Endothelial cell of umbilical vein (primary cell): ENCODE data around the gene MED22. TPM values are rescaled to one million over a fixed set of nuclear protein-coding genes. Genes with fewer than 3 reads are reported as not detected.

Experiments
- BruUV-seq: library from RNA; stranded (reverse); fragments of 400-500 nt; replicated peaks from 2 replicates; lab custom pipeline; 2021; lab: Mats Ljungman, UMichigan
- CTCF ChIA-PET: fragments of 300-600, 350-600 bp; sonication (Branson Sonifier 250); formaldehyde crosslinking; loops from one replicate; lab custom pipeline; 2021; ENCODE audit warnings: antibody characterized with exemption, inconsistent platforms; lab: Charles Lee
- POLR2A ChIA-PET: fragments of 300-600, 350-600 bp; sonication (Branson Sonifier 250); formaldehyde crosslinking; loops from one replicate; lab custom pipeline; 2021; ENCODE audit warnings: antibody characterized with exemption, inconsistent platforms; lab: Charles Lee
- DNase-seq: peaks from one replicate; pipeline ENCODE4 v3.0.0-alpha.2; 2011; ENCODE audit warnings: low read depth, low spot score
- FAIRE-seq: peaks from 2 replicates; lab custom pipeline; 2011; peaks lifted over from hg19 to GRCh38; lab: Jason Lieb, UNC
- H2AFZ ChIP-seq: 2 replicates; pipeline ENCODE4 v1.6.0; 2012; ENCODE audit warnings: low read depth, low read length, control low read depth, inconsistent platforms
- H3K27ac ChIP-seq: 2 replicates; pipeline ENCODE4 v1.5.1; 2011; ENCODE audit warnings: low read depth, mild to moderate bottlenecking, control low read depth, low read length, moderate library complexity; ENCODE audit not compliant: insufficient read depth
- H3K27me3 ChIP-seq, 2 experiments: 2 replicates each; pipeline versions ENCODE4 v1.6.0 to v1.6.1; 2011; ENCODE audit warnings: low read length in 2 of 2, mixed read lengths in 1 of 2; ENCODE audit not compliant: control insufficient read depth in 2 of 2, insufficient read depth in 2 of 2
- H3K36me3 ChIP-seq, 2 experiments: 2 replicates in 1 of 2; 3 replicates in 1 of 2; pipeline ENCODE4 v1.5.1; 2011; ENCODE audit warnings: low read length in 2 of 2, mild to moderate bottlenecking in 1 of 2, moderate library complexity in 1 of 2; ENCODE audit not compliant: control insufficient read depth in 2 of 2, insufficient read depth in 2 of 2; ENCODE audit errors: extremely low read depth in 1 of 2
- H3K4me1 ChIP-seq: 3 replicates; pipeline ENCODE4 v1.5.1; 2011; ENCODE audit warnings: mild to moderate bottlenecking, low read length; ENCODE audit not compliant: control insufficient read depth, insufficient read depth; ENCODE audit errors: extremely low read depth
- H3K4me2 ChIP-seq: 2 replicates; pipeline ENCODE4 v1.6.1; 2011; ENCODE audit warnings: low read length, control low read depth, mixed read lengths; ENCODE audit not compliant: insufficient read depth
- H3K4me3 ChIP-seq, 3 experiments: fragments of 200-600 bp in 1 of 3; sonication (generic), shearing (Covaris generic) in 1 of 3; replicated peaks in 1 of 3; 2 replicates each; pipeline ENCODE4 v1.5.1; 2011 to 2016; ENCODE audit warnings: control low read depth in 3 of 3, low read length in 3 of 3, mild to moderate bottlenecking in 2 of 3, inconsistent platforms in 1 of 3, low read depth in 1 of 3, moderate library complexity in 1 of 3; ENCODE audit not compliant: insufficient read depth in 1 of 3
- H3K79me2 ChIP-seq: 2 replicates; pipeline ENCODE4 v1.6.0; 2012; ENCODE audit warnings: low read length, inconsistent platforms; ENCODE audit not compliant: control insufficient read depth, insufficient read depth
- H3K9ac ChIP-seq: replicated peaks from 2 replicates; pipeline ENCODE3; 2011; ENCODE audit warnings: low read length, control low read depth; ENCODE audit not compliant: insufficient read depth; ENCODE audit errors: extremely low read depth
- H3K9me1 ChIP-seq: replicated peaks from 3 replicates; pipeline ENCODE4 v1.6.0; 2011; ENCODE audit warnings: mild to moderate bottlenecking, low read length; ENCODE audit not compliant: control insufficient read depth, insufficient read depth; ENCODE audit errors: extremely low read depth
- H3K9me3 ChIP-seq: replicated peaks from 2 replicates; pipeline ENCODE4 v1.5.1; 2012; ENCODE audit warnings: low read length, inconsistent platforms; ENCODE audit not compliant: control insufficient read depth, insufficient read depth
- H4K20me1 ChIP-seq: replicated peaks from 2 replicates; pipeline ENCODE3; 2011; ENCODE audit warnings: mild to moderate bottlenecking, low read length; ENCODE audit not compliant: control insufficient read depth, insufficient read depth; ENCODE audit errors: extremely low read depth
- EZH2 ChIP-seq: IDR thresholded peaks from 2 replicates; pipeline ENCODE4 v1.6.1; 2012; ENCODE audit warnings: borderline replicate concordance, low read depth, mild to moderate bottlenecking, moderate library complexity, low read length, inconsistent platforms; ENCODE audit not compliant: severe bottlenecking
- FOS ChIP-seq: IDR thresholded peaks from 2 replicates; pipeline ENCODE4 v1.6.1; 2011; ENCODE audit warnings: mild to moderate bottlenecking, low read length, moderate library complexity, borderline replicate concordance; ENCODE audit not compliant: insufficient read depth
- GATA2 ChIP-seq: IDR thresholded peaks from 2 replicates; pipeline ENCODE4 v1.7.0; 2011; ENCODE audit warnings: low read depth, mild to moderate bottlenecking, moderate library complexity, mixed read lengths, low read length; ENCODE audit not compliant: insufficient read length, insufficient read depth
- JUN ChIP-seq: IDR thresholded peaks from 2 replicates; pipeline ENCODE4 v1.6.1; 2011; ENCODE audit warnings: borderline replicate concordance, low read depth; ENCODE audit not compliant: insufficient read length, insufficient read depth
- MYC ChIP-seq: IDR thresholded peaks from one replicate; pipeline ENCODE4 v1.6.1; 2011; ENCODE audit warnings: mild to moderate bottlenecking, low read depth, low read length
- POLR2A ChIP-seq: IDR thresholded peaks from 2 replicates; pipeline ENCODE4 v1.6.1; 2012; ENCODE audit warnings: low read depth, mild to moderate bottlenecking, control low read depth, low read length
- POLR2AphosphoS5 ChIP-seq: IDR thresholded peaks from 2 replicates; pipeline ENCODE4 v1.6.1; 2012; ENCODE audit warnings: low read depth, mild to moderate bottlenecking, control low read depth, low read length, moderate library complexity; ENCODE audit not compliant: insufficient read depth
- dilution Hi-C: fragments of 300-500 bp; cut with MboI; formaldehyde crosslinking; loops from one replicate; pipeline ENCODE4 v1.15.0; 2019; ENCODE audit warnings: low sequenced_read_pairs; ENCODE audit not compliant: extremely low pct_ligation_motif_present
- intact Hi-C: fragments of 100-400 bp; cut with micrococcal nuclease; formaldehyde crosslinking; loops from one replicate; pipeline ENCODE4 v1.10.0; 2022
- polyA plus RNA-seq, 4 experiments: library from polyadenylated mRNA; depleted of rRNA in 3 of 4; stranded (reverse) in 3 of 4; unstranded in 1 of 4; fragments of >200 nt; gene quantifications; 2 replicates each; pipeline versions ENCODE4 v1.2.1 to v1.2.3, GENCODE V29; 2011 to 2012; ENCODE audit warnings: missing spikeins in 1 of 4
- total RNA-seq: library from RNA; stranded (reverse); gene quantifications from 2 replicates; pipeline ENCODE4 v1.2.3, GENCODE V29; 2021
- TF ChIP-seq, protein P1 (sequence below), 2 donors: IDR thresholded peaks; 1 replicate in 1 of 2; 2 replicates in 1 of 2; pipeline ENCODE4 v1.5.1; 2011; ENCODE audit warnings: low read length in 2 of 2, mild to moderate bottlenecking in 2 of 2, moderate library complexity in 2 of 2, control low read depth in 1 of 2, inconsistent platforms in 1 of 2, low read depth in 1 of 2; ENCODE audit not compliant: insufficient read depth in 1 of 2; ENCODE audit errors: extremely low read depth in 1 of 2
- TF ChIP-seq, protein P2 (sequence below): IDR thresholded peaks from 2 replicates; pipeline ENCODE4 v1.6.1; 2011; ENCODE audit not compliant: insufficient read depth, insufficient read length

Gene MED22
- total and polyA plus RNA-seq, 2 donors (not counting 3 experiments of a cell fraction or from before 2014, with no cell fraction given), result 25.7 to 27.4 TPM

DNA sequence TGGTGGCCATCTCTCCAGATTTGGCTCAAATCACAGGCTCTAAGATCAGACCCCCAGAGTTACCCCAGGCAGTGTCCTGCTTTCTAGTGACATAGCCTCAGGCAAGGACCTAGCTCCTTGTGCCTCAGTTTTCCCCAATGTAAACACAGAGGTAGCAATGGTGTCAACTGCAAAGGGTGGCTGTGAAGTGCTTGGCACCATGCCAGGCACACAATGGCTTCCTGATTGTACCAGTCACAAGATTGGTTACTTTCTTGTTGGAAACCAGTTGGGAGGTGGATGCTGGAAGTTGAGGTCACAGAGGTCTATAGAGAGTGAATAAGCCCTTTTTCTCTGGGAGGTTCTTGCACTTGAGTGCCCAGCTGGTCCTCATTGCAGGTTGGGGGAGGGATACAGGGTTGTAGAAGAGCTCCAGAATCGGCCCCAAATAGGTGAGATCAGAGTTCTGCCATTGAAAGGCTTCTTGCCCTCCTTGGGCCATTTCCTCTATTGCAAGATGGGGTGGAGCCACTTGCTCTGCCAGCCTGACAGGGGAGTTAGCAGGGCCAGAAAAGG is 30.6 kb upstream of the MED22 start:
- ChIA-PET POLR2A (no interaction called here), CTCF (interaction anchor here (0.9 to 3.2 kb wide), 4 partner anchors 16 to 108 kb away, joined by 3 to 10 read pairs (median 3); partner anchors contain the start of genes MED22 and RPL7A)
- H4K20me1 ChIP-seq, result peaks cover 2% of the 10 kb centered on the region
- H3K4me1 ChIP-seq, result peaks cover 10% of the 10 kb centered on the region
- H3K9me1 ChIP-seq, result no peaks in the 10 kb centered on the region
- H3K27ac ChIP-seq, result no peak overlapping the region
- dilution Hi-C loops (no loop called here), intact Hi-C loops (no loop called here)
- H3K36me3 ChIP-seq, result no peaks in the 10 kb centered on the region
- BruUV-seq, result no TSS peak
- no peak for DNase-seq
- no peak for FAIRE-seq
- H3K4me2 ChIP-seq, result no peak overlapping the region
- peaks cover 23% of the 10 kb centered on the region for H3K79me2 ChIP-seq
- TF ChIP-seq MYC (no peak), FOS (no peak), POLR2A (no peak), POLR2AphosphoS5 (no peak), JUN (no peak), GATA2 (no peak), EZH2 (no peak)
- TF ChIP-seq, protein P1, sequence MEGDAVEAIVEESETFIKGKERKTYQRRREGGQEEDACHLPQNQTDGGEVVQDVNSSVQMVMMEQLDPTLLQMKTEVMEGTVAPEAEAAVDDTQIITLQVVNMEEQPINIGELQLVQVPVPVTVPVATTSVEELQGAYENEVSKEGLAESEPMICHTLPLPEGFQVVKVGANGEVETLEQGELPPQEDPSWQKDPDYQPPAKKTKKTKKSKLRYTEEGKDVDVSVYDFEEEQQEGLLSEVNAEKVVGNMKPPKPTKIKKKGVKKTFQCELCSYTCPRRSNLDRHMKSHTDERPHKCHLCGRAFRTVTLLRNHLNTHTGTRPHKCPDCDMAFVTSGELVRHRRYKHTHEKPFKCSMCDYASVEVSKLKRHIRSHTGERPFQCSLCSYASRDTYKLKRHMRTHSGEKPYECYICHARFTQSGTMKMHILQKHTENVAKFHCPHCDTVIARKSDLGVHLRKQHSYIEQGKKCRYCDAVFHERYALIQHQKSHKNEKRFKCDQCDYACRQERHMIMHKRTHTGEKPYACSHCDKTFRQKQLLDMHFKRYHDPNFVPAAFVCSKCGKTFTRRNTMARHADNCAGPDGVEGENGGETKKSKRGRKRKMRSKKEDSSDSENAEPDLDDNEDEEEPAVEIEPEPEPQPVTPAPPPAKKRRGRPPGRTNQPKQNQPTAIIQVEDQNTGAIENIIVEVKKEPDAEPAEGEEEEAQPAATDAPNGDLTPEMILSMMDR (IDR thresholded peaks at IDR 0.05; ENCODE audit: extremely low read depth in 1 of 2, insufficient read depth in 1 of 2, low read depth in 1 of 2, low read length in 2 of 2), result no peak
- TF ChIP-seq, protein P2, sequence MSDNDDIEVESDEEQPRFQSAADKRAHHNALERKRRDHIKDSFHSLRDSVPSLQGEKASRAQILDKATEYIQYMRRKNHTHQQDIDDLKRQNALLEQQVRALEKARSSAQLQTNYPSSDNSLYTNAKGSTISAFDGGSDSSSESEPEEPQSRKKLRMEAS, result no peak
- H3K4me3 ChIP-seq, result no peak overlapping the region
- no peaks in the 10 kb centered on the region for H3K9me3 ChIP-seq
- H3K9ac ChIP-seq, result no peak overlapping the region
- no peaks in the 10 kb centered on the region for H3K27me3 ChIP-seq
- no peak overlapping the region for H2AFZ ChIP-seq
